ENCODE measurements around the gene PHACTR4.

GRCh38 chr1:28443550-28443949 lies 74.0 kb downstream of the PHACTR4 start:
- TF ChIP-seq CREB1 (CRISPR knock-in tag; IDR thresholded peaks at IDR 0.05), result no peak
- no peak for TF ChIP-seq NR2C2 (CRISPR knock-in tag; IDR thresholded peaks at IDR 0.05)
- TF ChIP-seq CREM (CRISPR knock-in tag; IDR thresholded peaks at IDR 0.05), result no peak
